Hepatocyte (in vitro differentiated cells): ENCODE measurements around the gene TNFRSF12A.

ENCODE experiments used
- CTCF ChIP-seq: fragments of 200-600 bp; sonication (generic); IDR thresholded peaks from 2 replicates; pipeline ENCODE4 v1.5.1; 2016; ENCODE audit warnings: antibody characterized with exemption, mild to moderate bottlenecking; ENCODE audit not compliant: poor library complexity
- EZH2phosphoT487 ChIP-seq: fragments of 200-600 bp; sonication (generic); IDR thresholded peaks from one replicate; pipeline ENCODE4 v1.6.1; 2018; ENCODE audit warnings: antibody characterized with exemption, mild to moderate bottlenecking, low read depth, moderate library complexity; ENCODE audit not compliant: unreplicated experiment, severe bottlenecking

- TF ChIP-seq CTCF (no peak), EZH2phosphoT487 (no peak)
Measured at GRCh38 chr16:2990891-2991290, 29.3 kb upstream of the TNFRSF12A start.
